ENCODE measurements around the gene ITGAV. TPM values are rescaled to one million over a fixed set of nuclear protein-coding genes. Genes with fewer than 3 reads are reported as not detected.

The ITGAV gene
- total and polyA plus RNA-seq, 8 donors, result 53.6 to 175 (median 57.6) TPM

DNA sequence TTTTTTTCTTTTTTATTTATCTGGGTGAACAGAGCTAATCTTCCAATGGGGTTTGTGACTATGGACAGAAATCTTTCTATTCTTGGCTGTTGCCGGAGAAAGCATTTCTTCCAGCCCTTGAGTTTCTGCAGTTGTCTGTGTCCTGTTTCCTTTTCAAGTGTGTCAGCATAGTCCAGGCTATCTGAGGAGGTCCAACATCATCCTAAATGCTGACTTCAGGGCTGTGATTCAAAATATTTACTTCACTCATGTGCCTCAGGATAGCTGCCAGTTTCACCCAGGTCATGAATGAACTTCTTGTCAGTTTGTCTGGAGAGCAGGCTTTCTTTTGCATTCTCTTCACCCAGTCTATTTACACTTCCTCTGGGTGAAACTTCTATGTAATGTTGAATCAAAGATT, 27.9 kb downstream of the ITGAV start:
- Histone ChIP-seq H3K4me3 (no peak overlapping the region), H3K27me3 (no peaks in the 10 kb centered on the region), H3K4me1 (peaks cover 0 to under 1% of the 10 kb centered on the region in 2 donors), H3K36me3 (peaks cover under 1 to 4% of the 10 kb centered on the region in 2 donors), H3K9me3 (no peaks in the 10 kb centered on the region), H3K27ac (no peak overlapping the region)
- no peak for TF ChIP-seq CTCF (IDR thresholded peaks at IDR 0.05)
- no peak for DNase-seq
- intact Hi-C loops (cut with DNase I), result no loop called here
- ATAC-seq, result no peak

GRCh38 chr2:186618696-186619095, 28.8 kb downstream of the ITGAV start:
- TF ChIP-seq CTCF (IDR thresholded peaks at IDR 0.05), result no peak
- H3K36me3 ChIP-seq, result peaks cover 5 to 13% of the 10 kb centered on the region in 2 donors

GRCh38 chr2:186623084-186623483, 33.2 kb downstream of the ITGAV start:
- intact Hi-C loops (cut with DNase I), result no loop called here

More at GRCh38 chr2:186618696-186619095, 28.8 kb downstream of the ITGAV start:
- no peaks in the 10 kb centered on the region for H3K9me3 ChIP-seq
- intact Hi-C loops (cut with DNase I), result no loop called here
- no peaks in the 10 kb centered on the region for H3K27me3 ChIP-seq
- DNase-seq (no peak), ATAC-seq (no peak)
- no peaks in the 10 kb centered on the region for H3K4me1 ChIP-seq
- H3K4me3 ChIP-seq, result no peak overlapping the region
- no peak overlapping the region for H3K27ac ChIP-seq

GRCh38 chr2:186624276-186624675, 34.4 kb downstream of the ITGAV start:
- no peak for DNase-seq
- intact Hi-C loops (cut with DNase I), result no loop called here
- TF ChIP-seq CTCF (IDR thresholded peaks at IDR 0.05), result no peak

More at GRCh38 chr2:186623084-186623483, 33.2 kb downstream of the ITGAV start:
- no peak for TF ChIP-seq CTCF (IDR thresholded peaks at IDR 0.05)
- Histone ChIP-seq H3K9me3 (no peaks in the 10 kb centered on the region), H3K27ac (no peak overlapping the region), H3K27me3 (no peaks in the 10 kb centered on the region), H3K4me3 (no peak overlapping the region), H3K36me3 (peaks cover 5 to 34% of the 10 kb centered on the region in 2 donors), H3K4me1 (no peaks in the 10 kb centered on the region)
- no peak for DNase-seq
- no peak for ATAC-seq

GRCh38 chr2:186629250-186629996, 39.6 kb downstream of the ITGAV start:
- Histone ChIP-seq H3K27me3 (no peaks in the 10 kb centered on the region), H3K4me1 (no peaks in the 10 kb centered on the region), H3K4me3 (no peak overlapping the region), H3K27ac (no peak overlapping the region), H3K36me3 (peaks cover 0 to 14% of the 10 kb centered on the region in 2 donors), H3K9me3 (no peaks in the 10 kb centered on the region)
- TF ChIP-seq CTCF (IDR thresholded peaks at IDR 0.05), result no peak
- intact Hi-C loops (cut with DNase I), result no loop called here
- DNase-seq, result no peak
- ATAC-seq, result no peak

More at GRCh38 chr2:186624276-186624675, 34.4 kb downstream of the ITGAV start:
- Histone ChIP-seq H3K27me3 (no peaks in the 10 kb centered on the region), H3K36me3 (peaks cover 5 to 34% of the 10 kb centered on the region in 2 donors), H3K4me3 (no peak overlapping the region), H3K9me3 (no peaks in the 10 kb centered on the region), H3K27ac (no peak overlapping the region), H3K4me1 (no peaks in the 10 kb centered on the region)
- ATAC-seq, result no peak

Data from left lung (tissue), 10 donors.